DMS 273 treated with DMSO at 0.1 percent for 48 hours (cell line): ENCODE data around the gene CDC45.

ENCODE experiments used
- DNase-seq: peaks from one replicate; lab custom pipeline; 2025; lab: John Stamatoyannopoulos, UW

The CDC45 gene

DNA sequence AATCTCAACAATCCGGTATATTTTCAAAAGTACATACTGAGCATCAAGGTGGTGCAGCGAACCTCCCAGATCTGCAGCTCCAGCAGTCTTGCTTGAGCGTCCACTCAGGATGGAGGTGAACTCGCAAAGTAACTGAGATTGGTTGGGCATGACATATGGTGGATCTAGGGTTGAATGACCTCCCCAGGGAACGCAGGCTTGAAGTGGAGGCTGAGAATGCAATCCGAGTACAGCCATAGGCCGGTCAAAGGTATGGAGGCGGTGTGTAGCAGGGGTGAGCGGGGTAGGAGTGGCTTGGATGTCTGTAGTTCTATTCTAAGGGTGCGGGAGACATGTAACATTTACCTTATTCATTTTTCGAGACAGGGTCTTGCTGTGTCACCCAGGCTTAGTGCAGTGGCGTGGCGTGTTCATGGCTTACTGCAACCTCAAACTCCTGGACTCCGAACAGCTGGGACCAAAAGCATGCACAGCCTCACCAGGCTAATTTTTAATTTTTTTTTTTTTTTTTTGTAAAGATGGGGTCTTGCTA is 31.6 kb upstream of the CDC45 start:
- DNase-seq = peak; percentile 93

DNA sequence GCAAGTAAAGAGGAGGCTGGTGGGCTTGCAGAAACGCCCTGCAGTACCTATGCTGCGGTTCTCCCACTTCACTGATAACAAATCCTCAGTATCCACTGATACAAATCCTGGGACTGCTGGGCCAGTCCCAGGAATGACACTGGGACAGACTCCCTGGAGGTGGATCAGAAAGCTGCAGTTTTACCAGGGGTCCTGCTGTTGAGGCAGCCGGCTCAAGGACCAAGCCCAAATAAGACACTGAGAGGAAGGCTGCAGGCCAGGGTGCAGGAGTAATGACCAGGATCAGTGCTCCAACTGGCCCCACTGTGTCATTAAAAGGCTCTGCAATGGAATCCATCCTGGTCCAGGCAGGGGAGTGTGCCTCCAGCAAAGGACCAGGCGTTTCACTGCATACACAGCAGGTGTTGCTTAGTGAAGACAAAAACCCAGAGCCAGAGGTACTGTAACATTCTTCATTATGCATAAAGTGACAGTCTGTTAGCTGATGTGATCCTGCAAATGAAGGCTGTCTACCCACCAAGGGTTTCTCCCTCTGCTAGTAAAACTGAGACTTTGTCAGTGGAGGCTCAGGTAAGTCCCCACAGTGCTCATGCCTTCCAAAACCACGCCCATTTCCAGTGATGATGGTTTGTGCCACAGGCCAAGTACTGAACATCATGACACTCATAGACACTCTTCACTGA is 30.8 kb upstream of the CDC45 start:
- DNase-seq = no peak

DNA sequence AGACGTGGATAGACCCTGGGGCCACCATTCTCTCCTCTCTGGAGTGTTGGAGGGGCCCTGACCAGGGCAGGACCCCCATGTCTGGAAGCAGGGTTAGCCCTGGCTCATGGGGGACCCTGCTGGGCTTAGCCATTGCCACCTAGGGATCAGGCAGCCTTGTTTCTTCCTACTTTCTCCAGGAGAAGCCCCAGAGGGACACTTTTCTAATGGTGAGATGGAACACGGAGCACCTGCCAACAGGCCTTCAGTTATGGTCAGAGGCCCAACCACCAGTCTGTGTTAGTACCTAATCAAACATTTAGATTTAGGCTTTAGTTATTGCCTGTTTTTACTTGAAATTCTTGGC is 30.3 kb upstream of the CDC45 start:
- no peak for DNase-seq

DNA sequence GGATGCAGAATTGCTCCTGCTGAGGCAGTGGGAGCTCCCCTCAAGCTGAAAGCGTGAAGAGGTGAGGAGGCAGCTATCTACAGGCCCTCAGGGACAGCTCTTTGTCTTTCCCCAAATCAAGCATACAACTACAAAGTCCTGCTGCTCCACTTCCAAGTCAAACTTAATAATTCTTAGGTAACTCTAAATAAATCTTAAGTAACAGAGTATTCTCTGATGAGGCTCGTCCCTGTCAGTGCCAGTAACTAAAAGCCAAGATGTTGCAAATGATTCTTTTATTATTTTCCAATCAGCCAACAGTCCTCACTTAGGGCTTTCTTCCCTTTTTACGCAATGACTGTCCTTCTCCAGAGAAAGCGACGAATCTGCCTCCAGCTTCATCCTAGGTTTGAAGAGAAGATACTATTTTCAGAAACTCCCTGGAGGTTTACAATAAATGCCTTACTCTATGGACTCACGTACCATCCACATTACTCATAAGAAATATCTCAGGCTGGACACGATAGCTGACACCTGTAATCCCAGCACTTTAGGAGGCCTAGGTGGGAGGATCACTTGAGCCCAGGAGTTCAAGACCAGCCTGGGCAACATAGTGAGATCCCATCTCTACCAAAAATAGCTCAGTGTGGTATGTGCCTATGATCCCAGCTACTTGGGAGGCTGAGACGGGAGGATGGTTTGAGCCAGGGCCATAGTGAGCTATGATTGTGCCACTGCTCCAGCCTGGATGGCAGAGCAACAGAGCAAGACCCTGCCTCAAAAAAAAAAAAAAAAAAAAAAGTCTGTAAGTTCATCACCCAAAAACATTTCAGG is 29.2 kb upstream of the CDC45 start:
- DNase-seq = no peak

DNA sequence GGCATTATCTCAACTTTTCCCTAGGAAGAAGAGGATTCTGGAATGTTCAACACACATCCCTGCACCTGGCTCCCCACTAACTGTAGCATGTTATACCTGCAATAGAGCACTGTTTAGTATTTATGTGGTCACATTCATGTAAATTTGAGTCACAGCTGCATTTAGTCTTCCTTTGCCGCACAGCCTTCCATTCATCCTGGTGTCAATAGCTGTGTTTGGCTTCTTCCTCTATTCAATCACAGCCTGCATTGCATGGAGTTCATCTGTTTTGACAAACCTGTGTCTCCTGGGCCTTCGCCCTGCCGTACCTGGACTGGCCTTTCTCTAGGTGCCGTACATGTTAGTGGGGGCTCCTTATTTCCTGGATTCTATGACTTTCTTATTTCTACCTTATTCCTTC is 28.1 kb upstream of the CDC45 start:
- DNase-seq = no peak

DNA sequence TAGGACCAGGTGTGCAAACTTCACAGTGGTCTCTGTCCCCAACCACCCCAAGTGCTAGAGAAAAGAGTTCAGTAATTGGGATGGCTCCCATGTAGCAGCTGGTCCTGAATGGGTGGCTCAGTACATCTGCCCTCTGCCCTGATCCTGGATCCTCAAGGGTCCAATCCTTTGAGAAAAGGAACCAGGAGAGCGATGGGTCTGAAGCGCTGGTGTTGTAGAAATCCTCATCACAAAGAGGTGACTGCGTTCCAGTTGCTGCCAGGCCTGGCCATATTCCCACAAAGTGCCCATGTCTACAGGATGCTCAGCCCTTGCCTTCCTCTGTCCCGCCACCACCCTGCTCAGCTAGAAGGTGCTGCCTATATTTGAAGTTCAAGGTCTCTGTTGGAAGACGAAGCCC is 26.0 kb upstream of the CDC45 start:
- no peak for DNase-seq

DNA sequence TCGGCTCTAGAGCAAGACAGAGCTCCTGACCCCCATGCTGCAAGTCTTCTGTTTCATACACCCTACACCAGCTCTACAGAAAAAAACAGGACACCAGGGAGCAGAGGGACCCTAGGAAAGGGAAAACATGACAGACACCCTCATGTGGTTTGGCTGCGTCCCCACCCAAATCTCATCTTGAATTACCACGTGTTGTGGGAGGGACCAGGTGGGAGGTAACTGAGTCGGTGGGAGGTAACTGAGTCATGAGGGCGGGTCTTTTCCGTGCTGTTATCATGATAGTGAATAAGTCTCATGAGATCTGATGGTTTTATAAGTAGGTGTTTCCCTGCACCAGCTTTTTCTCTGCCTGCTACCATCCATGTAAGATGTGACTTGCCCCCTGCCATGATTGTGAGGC is 25.6 kb upstream of the CDC45 start:
- DNase-seq = no peak

DNA sequence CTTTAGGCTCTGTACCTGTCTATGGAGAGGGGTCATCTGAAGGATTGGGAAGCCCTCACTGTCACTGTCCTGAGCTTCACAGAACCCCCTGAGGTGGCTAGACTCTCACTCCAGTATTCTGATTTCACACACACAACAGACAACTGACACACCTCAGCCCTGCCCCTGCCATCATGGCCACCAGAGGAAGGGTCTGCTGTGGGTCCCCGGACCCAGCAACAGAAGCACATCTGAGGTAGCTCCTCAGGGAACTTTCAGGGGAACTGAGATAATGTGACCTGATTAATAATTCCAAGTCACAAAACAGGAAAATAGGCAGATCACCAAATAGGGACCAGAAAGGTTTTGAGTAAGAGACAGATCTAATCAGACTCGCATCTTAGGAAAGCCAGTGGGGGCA is 24.7 kb upstream of the CDC45 start:
- DNase-seq = no peak

DNA sequence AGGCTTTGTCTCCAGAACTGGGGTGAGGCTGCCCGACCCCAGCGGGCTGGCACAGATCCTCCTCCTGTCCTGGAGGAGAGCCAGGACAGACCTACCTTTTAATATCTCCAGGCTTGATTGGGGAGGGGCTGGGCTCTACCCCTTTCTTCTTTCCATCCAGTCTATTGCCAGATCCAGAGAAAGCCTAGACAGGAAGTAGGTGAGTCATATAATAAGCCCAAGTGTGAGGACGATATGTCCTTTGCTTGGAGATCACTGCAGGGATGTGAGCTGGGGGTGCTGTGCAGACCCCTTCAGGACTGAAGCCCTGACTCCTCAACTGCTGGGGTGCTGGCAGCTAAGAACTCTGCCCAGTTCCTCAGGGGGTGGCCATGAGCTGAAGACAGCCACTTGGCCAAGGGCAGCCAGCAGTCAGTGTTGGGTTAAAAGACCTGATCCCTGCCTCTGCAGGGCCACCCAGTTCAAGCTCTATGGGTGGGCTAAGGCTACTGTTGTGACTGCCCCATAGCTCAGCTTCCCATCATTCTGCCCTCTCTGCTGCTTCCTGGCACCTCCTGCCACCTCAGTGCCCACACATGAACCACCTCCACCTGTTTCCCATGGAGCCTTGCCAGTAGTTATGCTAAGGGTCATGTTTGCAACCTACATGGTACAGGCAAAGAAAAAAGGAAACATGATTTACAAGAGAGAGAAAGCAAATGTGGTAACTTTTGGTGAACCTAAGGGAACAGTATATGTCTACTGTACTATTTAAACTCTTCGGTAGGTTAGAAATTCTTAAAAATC is 23.9 kb upstream of the CDC45 start:
- no peak for DNase-seq

DNA sequence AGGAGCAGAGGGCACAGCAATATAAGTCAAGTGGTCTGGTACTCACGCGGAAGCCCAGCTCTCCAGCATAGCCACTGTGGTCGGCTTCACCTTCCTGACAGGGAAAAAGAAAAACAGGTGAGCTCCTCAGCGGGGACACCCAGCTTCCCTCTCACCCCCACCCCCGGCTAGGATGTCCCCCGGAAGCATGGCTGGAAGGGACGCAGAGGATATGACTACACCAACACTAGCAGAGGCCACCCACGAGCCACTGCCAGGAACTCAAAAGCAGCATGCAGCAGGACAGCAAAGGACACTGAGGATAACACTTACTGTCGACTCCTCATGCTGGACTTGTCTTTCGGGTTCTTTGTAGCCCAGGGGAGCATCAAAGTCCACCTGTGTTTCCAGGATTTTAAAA is 23.2 kb upstream of the CDC45 start:
- no peak for DNase-seq

DNA sequence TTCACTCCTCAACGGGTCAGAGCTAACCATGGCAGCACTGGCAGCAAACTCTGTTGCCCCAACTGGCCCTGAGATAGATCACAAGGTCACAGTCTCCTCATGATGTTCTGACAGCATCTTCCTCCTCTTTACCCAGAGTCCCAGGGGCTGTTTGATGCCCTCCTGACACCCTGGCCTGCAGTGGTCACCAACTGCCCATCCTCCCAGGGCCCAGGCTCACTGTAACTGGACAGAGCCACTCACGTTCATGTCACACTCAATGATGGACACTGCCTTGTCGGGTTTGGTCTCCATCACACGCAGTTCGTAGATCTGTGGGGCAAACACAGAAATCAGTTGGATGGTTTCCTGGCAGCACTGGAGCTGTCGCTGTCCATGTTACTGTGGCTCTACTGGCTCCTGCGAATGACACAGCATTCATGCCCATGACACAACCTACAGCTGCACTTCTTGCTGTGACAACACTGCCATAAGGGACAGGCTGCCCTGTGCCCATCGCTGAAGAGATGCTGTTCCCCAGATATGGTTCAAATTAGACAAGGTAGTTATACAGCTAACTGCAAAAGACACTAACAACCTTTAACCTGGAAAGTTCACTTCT is 21.8 kb upstream of the CDC45 start:
- DNase-seq = no peak

DNA sequence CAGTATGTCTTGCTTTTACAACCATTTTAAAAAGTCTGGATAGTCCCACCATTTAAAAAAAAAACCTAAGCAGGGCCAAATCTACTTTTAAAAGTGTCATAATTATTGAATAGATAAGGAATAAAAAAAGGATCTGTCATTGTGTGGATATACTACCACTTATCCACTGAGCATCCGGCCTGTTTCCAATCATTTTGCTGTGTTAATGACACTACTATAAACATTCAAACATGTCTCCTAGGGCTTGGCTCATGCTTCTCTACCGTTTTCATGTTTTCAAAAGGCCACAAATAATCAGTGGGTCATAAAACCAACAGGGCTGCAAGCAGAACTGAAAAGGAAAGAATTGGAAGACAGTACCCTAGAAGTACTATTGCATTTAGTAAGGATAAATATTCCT is 19.7 kb upstream of the CDC45 start:
- DNase-seq = no peak

DNA sequence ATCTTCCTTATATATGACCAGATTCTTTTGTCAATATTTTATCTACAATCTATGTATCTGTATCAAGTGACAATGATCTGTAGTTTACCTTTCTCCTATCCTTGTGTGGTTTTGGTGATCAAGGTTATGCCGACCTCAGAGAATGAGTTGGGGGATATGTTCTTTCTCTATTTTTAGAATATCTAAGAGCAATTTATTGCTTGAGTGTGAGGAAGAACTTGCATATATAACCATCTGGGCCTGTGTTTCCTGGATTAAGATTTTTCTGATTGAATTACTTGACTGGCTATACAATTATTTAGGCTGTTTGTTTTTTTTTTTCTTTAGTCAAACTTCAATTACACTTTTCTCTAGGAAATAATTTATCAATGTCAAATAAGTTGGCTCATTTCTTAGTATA is 18.2 kb upstream of the CDC45 start:
- no peak for DNase-seq

DNA sequence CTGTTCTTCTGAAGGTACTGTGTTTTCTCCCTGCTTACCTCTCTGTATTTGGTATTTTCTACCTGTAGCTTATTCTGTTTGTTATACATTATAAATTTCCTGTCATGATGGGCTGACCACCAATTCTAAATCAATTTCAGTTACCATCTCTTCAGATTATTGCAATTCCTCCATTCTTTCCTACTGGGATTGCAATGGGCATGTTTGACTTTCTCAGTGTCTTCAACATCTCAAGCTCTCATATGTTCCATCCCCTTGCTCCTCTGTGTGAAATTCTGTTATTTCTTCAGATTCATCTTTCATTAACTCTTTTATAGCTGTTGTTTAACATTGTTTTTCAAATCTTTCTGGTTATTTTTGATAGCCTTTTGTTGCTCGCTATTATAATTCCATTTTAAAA is 16.7 kb upstream of the CDC45 start:
- no peak for DNase-seq

DNA sequence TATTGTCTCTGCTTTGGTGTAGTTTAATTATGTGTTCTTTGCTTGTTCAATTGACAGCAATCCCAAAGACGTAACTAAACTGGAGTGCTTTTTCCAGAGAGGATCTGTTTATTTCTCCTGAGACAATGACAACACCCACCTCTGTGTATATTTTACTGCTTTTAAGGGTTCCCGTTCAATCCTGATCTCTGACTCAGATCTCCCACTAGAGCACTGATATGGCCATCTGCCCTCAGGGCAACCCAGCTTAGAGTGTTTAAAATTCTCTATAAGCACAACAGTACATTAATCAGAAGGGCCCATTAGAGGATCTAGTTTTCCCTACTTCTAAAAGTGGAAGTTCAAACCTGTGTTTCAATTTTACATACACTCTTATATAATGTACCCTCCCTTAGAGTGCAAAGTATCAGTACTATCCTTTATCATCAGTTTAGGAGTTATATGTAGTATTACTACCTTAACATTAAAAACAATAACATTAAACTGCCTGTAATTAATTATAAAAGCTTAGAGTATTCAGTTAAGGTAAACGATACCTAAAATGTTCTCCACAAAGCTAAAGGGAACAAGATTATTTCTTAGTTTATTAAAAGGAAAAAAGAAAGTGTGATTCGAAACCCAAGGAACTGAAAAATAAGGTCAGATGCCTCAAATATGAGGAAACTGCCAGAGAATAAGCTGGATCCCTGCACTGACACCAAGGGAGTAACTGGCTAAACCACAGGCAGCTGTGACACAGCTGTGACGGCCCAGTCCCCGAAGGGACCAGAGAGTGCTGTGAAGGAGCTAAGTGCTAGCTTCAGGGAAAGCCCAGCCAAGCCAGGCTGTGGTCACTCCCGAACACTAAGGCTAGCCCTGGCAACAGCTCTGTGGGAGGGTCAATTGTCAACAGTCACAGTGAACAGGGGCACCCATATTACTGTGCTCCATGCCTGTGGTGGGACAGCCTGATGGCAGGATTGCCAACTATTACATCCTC is 15.9 kb upstream of the CDC45 start:
- no peak for DNase-seq

DNA sequence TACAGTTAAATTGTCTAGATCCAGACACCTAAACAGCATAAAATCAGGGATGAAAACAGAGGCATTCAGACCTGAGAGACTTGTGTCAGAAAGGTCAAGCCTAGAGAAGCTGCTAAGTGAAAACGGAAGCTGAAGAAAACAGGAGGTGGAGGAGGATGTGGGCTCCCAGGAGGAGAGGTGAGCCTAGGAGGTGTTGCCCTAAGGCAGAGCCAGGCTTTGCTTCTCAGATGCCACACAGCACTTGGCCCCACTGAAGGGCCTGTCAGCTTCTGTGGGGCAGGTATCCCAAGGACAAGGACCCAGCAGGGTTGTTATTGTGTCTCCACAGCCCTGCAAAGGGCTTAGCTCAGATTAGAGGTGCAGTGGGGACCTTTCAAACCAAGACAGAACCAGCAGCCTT is 15.2 kb upstream of the CDC45 start:
- no peak for DNase-seq

DNA sequence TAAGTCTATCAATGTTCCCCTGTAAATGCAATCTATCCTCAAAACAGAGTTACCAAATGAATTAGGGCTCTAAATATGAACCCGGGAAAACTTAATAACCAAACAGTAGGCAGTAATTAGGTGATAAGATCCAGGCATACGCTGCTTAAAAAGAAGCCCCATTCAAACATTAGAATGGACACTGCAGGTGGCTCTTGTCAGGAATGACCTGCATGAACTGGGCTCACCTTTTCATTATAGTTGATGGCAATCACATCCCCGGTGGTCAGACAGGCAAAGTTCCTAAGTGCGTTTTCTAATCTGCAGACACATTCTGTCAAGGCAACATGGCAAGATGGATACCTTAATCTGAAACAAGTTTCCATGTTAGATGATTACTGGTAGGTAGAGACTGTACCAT is 14.7 kb upstream of the CDC45 start:
- no peak for DNase-seq

DNA sequence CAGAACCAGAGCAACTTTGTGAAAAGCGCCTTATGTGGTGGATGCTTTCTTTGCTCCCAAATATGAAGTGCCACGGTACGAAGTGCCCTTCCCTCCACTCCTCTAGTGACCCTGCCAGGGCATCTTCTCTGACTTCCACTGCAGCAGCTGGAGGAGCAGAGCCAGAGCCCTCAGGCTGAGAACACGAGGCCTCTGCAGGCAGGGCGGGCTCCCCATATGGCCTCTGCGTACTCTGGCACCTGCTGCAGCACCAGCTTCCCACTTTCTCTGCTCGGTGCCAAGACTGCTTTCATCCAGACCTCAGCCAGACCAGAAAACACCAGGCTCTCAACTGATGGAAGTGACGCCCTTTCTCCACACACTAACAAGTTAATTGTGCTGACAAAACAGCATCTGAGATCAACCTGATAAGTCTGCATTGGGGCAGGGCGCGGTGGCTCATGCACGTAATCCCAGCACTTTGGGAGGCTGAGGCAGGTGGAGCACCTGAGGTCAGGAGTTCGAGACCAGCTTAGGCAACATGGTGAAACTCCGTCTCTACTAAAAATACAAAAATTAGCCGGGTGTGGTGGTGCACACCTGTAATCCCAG is 13.5 kb upstream of the CDC45 start:
- peak; percentile 39 for DNase-seq

DNA sequence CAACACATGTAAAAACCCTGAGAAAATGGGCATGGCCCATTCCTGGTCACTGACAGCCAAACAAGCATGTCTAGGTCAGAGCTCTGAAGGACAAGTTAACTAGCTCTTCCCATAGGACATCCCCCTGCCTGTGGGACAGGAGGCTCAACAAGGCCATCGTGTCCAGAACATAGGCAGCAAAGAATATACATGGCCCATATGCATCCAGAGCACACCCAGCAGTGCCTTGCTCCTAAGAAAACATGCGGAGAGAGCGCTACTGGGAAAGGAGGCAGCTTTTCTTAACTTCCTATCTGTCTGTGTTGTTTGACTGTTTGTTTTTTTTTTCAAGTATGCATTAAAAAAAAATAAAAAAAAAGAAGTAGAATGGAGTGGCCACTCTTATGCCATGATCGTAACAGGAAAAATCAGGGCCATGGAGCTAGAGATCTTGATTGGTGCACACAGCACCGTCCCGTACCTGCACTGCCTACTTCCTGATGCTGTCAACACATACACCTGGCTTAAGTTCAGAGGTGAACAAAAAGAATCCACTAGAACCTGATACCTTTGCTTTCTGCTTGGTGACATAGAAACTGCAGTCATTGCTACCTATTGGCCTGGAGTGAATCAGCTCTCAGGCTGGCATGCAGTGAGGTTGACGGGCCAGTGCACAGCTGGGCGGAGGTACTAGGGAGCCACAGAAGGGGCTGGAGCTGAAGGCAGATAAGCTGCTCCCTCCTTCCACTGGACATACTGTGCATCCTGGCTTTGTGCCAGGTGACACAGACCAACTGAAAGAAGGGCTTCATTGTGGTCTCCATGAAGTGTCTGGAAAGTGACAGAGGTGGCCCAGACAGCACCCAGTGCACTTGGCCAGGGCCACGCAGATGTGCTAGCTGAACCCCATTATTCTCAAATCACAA is 12.6 kb upstream of the CDC45 start:
- DNase-seq = no peak

DNA sequence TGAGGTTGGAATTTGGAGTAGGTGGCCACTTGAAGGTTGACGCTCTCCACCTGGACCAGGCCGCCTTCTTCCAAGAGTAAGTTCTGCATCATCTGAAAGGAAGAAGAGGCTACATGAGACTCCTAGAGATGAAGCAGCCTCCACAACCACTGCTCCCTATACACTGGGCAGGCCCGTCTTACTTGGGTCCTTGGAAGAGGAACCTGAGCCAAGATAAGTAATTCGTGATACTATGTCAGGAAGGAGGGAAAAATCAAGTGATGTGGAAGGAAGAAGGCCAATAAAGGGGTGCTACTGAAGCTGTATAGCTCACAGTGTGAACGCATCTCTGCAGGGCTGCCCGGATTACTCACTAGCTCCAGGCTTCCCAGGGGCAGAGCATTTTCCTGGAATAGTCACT is 11.8 kb upstream of the CDC45 start:
- no peak for DNase-seq
